Endodermal cell (in vitro differentiated cells): ENCODE results near the gene F5. TPM values are rescaled to one million over a fixed set of nuclear protein-coding genes. Genes with fewer than 3 reads are reported as not detected.
A peak's percentile ranks its signal among the peaks of the same experiment; 100 is the strongest.

ENCODE experiments used
- DNase-seq: peaks from one replicate; pipeline ENCODE4 v3.0.0-alpha.2; 2017
- H3K27ac ChIP-seq: 2 replicates; pipeline ENCODE4 v1.5.1; 2013; ENCODE audit warnings: mild to moderate bottlenecking, low read depth, low read length, moderate library complexity
- H3K27me3 ChIP-seq: 2 replicates; pipeline ENCODE4 v1.6.1; 2013; ENCODE audit warnings: mild to moderate bottlenecking, low read length, moderate library complexity; ENCODE audit not compliant: insufficient read depth, control insufficient read depth, poor library complexity, severe bottlenecking
- H3K36me3 ChIP-seq: 2 replicates; pipeline ENCODE4 v1.7.0; 2013; ENCODE audit warnings: mild to moderate bottlenecking, low read length, moderate library complexity; ENCODE audit not compliant: control insufficient read depth, insufficient read depth
- H3K4me1 ChIP-seq: one replicate; pipeline ENCODE4 v1.7.0; 2013; ENCODE audit warnings: low read length; ENCODE audit not compliant: control insufficient read depth, insufficient read depth
- H3K4me3 ChIP-seq: 2 replicates; pipeline ENCODE4 v1.5.1; 2013; ENCODE audit warnings: mild to moderate bottlenecking, low read length, moderate library complexity
- H3K9ac ChIP-seq: 2 replicates; pipeline ENCODE4 v1.6.1; 2013; ENCODE audit warnings: mild to moderate bottlenecking, low read length, moderate library complexity; ENCODE audit not compliant: poor library complexity, severe bottlenecking; ENCODE audit errors: extremely low read depth
- H3K9me3 ChIP-seq: 2 replicates; pipeline ENCODE4 v1.6.1; 2013; ENCODE audit warnings: mild to moderate bottlenecking, low read length, moderate library complexity; ENCODE audit not compliant: control insufficient read depth
- H3K27ac Mint-ChIP-seq: 2 replicates; pipeline ENCODE4 v1.8.0; 2020; ENCODE audit warnings: mixed read lengths
- H3K27me3 Mint-ChIP-seq: 2 replicates; pipeline ENCODE4 v1.8.0; 2021; ENCODE audit warnings: mild to moderate bottlenecking, mixed read lengths; ENCODE audit not compliant: insufficient read depth
- H3K36me3 Mint-ChIP-seq: 2 replicates; pipeline ENCODE4 v1.8.0; 2020; ENCODE audit warnings: low read depth, mixed read lengths
- H3K4me1 Mint-ChIP-seq: 2 replicates; pipeline ENCODE4 v1.8.0; 2020; ENCODE audit warnings: mixed read lengths
- H3K4me3 Mint-ChIP-seq: 2 replicates; pipeline ENCODE4 v1.8.0; 2020; ENCODE audit warnings: mild to moderate bottlenecking, moderate library complexity, mixed read lengths
- H3K9me3 Mint-ChIP-seq: 2 replicates; pipeline ENCODE4 v1.8.0; 2020; ENCODE audit warnings: mild to moderate bottlenecking, mixed read lengths
- WGBS, 2 experiments: methylation state at CpG; one replicate each; pipeline versions ENCODE4 v1.1.5 to v1.1.7; 2013; ENCODE audit warnings: missing lambda C conversion rate in 2 of 2, mixed read lengths in 1 of 2; ENCODE audit not compliant: insufficient coverage in 1 of 2, insufficient read length in 1 of 2; 5-methylcytosine and 5-hydroxymethylcytosine counted together
- total RNA-seq, 2 donors: library from RNA; stranded (reverse); fragmentation: NEBNext Ultra II Directional in 1 of 2; extraction: Animal tissue kit (Norgen Biotek cat#: 25700) in 1 of 2; gene quantifications; 2 replicates in 1 of 2; 3 replicates in 1 of 2; pipeline ENCODE4 v1.2.1, GENCODE V29; 2021
- TF ChIP-seq, protein P1 (sequence below): fragments of 200-600 bp; sonication (generic); conservative IDR thresholded peaks from 2 replicates; pipeline ENCODE4 v1.5.0; 2021; ENCODE audit warnings: antibody characterized with exemption, mild to moderate bottlenecking

Gene F5
- total RNA-seq, 2 donors from 2014 or later, result 0.04 to 0.09 TPM

GRCh38 chr1:169557131-169557530 is 29.1 kb downstream of the F5 start:
- Mint-ChIP-seq H3K4me3 (no peak overlapping the region), H3K9me3 (no peaks in the 10 kb centered on the region), H3K4me1 (peaks cover 26% of the 10 kb centered on the region), H3K27ac (no peak overlapping the region), H3K36me3 (no peaks in the 10 kb centered on the region), H3K27me3 (peaks cover 5% of the 10 kb centered on the region)
- TF ChIP-seq, protein P1, sequence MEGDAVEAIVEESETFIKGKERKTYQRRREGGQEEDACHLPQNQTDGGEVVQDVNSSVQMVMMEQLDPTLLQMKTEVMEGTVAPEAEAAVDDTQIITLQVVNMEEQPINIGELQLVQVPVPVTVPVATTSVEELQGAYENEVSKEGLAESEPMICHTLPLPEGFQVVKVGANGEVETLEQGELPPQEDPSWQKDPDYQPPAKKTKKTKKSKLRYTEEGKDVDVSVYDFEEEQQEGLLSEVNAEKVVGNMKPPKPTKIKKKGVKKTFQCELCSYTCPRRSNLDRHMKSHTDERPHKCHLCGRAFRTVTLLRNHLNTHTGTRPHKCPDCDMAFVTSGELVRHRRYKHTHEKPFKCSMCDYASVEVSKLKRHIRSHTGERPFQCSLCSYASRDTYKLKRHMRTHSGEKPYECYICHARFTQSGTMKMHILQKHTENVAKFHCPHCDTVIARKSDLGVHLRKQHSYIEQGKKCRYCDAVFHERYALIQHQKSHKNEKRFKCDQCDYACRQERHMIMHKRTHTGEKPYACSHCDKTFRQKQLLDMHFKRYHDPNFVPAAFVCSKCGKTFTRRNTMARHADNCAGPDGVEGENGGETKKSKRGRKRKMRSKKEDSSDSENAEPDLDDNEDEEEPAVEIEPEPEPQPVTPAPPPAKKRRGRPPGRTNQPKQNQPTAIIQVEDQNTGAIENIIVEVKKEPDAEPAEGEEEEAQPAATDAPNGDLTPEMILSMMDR, result no peak
- no peaks in the 10 kb centered on the region for H3K36me3 ChIP-seq
- H3K9ac ChIP-seq, result no peak overlapping the region
- H3K27me3 ChIP-seq, result no peaks in the 10 kb centered on the region
- peaks cover 5% of the 10 kb centered on the region for H3K4me1 ChIP-seq
- no peak overlapping the region for H3K4me3 ChIP-seq
- WGBS, 2 experiments, result 71 to 89% methylated on average over 4 to 5 of the region's 5 CpGs
- DNase-seq, result no peak
- H3K9me3 ChIP-seq, result no peaks in the 10 kb centered on the region
- H3K27ac ChIP-seq, result no peak overlapping the region

GRCh38 chr1:169550294-169550693 is 36.0 kb downstream of the F5 start:
- Mint-ChIP-seq H3K4me3 (no peak overlapping the region), H3K36me3 (no peaks in the 10 kb centered on the region), H3K4me1 (peaks cover 13% of the 10 kb centered on the region), H3K27me3 (no peaks in the 10 kb centered on the region), H3K9me3 (no peaks in the 10 kb centered on the region), H3K27ac (no peak overlapping the region)
- Histone ChIP-seq H3K9ac (no peak overlapping the region), H3K4me1 (peaks cover 4% of the 10 kb centered on the region), H3K4me3 (no peak overlapping the region), H3K36me3 (no peaks in the 10 kb centered on the region), H3K9me3 (no peaks in the 10 kb centered on the region), H3K27me3 (no peaks in the 10 kb centered on the region), H3K27ac (no peak overlapping the region)
- 55 to 71% methylated on average over 2 of the region's 4 CpGs for WGBS, 2 experiments
- TF ChIP-seq, protein P1, result peak; percentile 73
- DNase-seq, result peak; percentile 55

DNA sequence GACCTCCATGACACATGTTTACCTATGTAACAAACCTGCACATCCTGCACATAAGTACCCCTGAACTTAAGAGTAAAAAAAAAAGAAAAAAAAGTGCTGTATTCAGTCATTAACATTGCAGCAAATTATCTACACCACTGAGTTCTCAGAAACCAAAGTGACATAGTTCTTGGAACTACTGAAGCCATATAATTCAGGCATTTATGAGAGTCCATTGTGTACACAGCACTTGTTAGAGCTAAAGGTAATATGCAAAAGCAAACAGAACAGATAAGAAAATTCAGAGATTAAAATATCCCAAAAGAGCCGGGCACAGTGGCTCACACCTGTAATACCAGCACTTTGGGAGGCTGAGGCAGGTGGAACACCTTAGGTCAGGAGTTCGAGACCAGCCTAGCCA is 38.0 kb downstream of the F5 start:
- H3K27ac Mint-ChIP-seq, result no peak overlapping the region
- Histone ChIP-seq H3K4me3 (no peak overlapping the region), H3K36me3 (no peaks in the 10 kb centered on the region), H3K27ac (no peak overlapping the region), H3K4me1 (peaks cover 4% of the 10 kb centered on the region), H3K9me3 (no peaks in the 10 kb centered on the region), H3K9ac (no peak overlapping the region), H3K27me3 (no peaks in the 10 kb centered on the region)
- no peaks in the 10 kb centered on the region for H3K9me3 Mint-ChIP-seq
- no peak for DNase-seq
- WGBS, 2 experiments, result 87 to 91% methylated on average over 2 of the region's 2 CpGs
- H3K27me3 Mint-ChIP-seq, result no peaks in the 10 kb centered on the region
- H3K36me3 Mint-ChIP-seq, result no peaks in the 10 kb centered on the region
- H3K4me1 Mint-ChIP-seq, result peaks cover 13% of the 10 kb centered on the region
- no peak overlapping the region for H3K4me3 Mint-ChIP-seq
- TF ChIP-seq, protein P1, result no peak
